WTC11 (cell line): ENCODE results near the gene CFAP20DC. TPM values are rescaled to one million over a fixed set of nuclear protein-coding genes. Genes with fewer than 3 reads are reported as not detected.
"Not testable (repeated sequence)": the region's sequence is repeated elsewhere in the genome, so short reads cannot be mapped to it uniquely, and the experiment has no call there.

Source experiments
- ATAC-seq: fragments of 200-7000 bp; cut with Tn5 transposase; 2 replicates; pipeline ENCODE4 v1.10.0; 2021; ENCODE audit warnings: mild to moderate bottlenecking, moderate library complexity
- CTCF ChIA-PET: fragments of 300-600 bp; sonication (Branson Sonifier 250); formaldehyde crosslinking; loops from one replicate; lab custom pipeline; 2021; ENCODE audit warnings: antibody characterized with exemption; lab: Charles Lee
- POLR2A ChIA-PET: fragments of 350-600 bp; sonication (Branson Sonifier 250); formaldehyde crosslinking; loops from one replicate; lab custom pipeline; 2021; ENCODE audit warnings: antibody characterized with exemption; lab: Charles Lee
- DNase-seq: peaks from one replicate; pipeline ENCODE4 v3.0.0; 2021; ENCODE audit warnings: low spot score
- H3K27ac Mint-ChIP-seq: 2 replicates; pipeline ENCODE4 v1.8.0; 2021; ENCODE audit warnings: mixed read lengths
- H3K27me3 Mint-ChIP-seq: 2 replicates; pipeline ENCODE4 v1.8.0; 2021; ENCODE audit warnings: low read depth, mild to moderate bottlenecking, moderate library complexity, mixed read lengths
- H3K36me3 Mint-ChIP-seq: 2 replicates; pipeline ENCODE4 v1.8.0; 2021; ENCODE audit warnings: mixed read lengths
- H3K4me1 Mint-ChIP-seq: 2 replicates; pipeline ENCODE4 v1.8.0; 2022; ENCODE audit warnings: mixed read lengths
- H3K4me3 Mint-ChIP-seq: 2 replicates; pipeline ENCODE4 v1.8.0; 2021; ENCODE audit warnings: mild to moderate bottlenecking, moderate library complexity, mixed read lengths
- H3K9me3 Mint-ChIP-seq: 2 replicates; pipeline ENCODE4 v1.8.0; 2021; ENCODE audit warnings: mixed read lengths
- E2F1 ChIP-seq: sonication (generic); formaldehyde crosslinking; IDR thresholded peaks from 2 replicates; pipeline ENCODE4 v1.8.0; 2022; ENCODE audit warnings: mild to moderate bottlenecking, missing genetic modification reagents
- EMX1 ChIP-seq: fragments of 250-450 bp; sonication (Bioruptor Pico); IDR thresholded peaks from 2 replicates; pipeline ENCODE4 v1.8.0; 2021; ENCODE audit warnings: mild to moderate bottlenecking
- ESRRA ChIP-seq: sonication (generic); formaldehyde crosslinking; IDR thresholded peaks from 2 replicates; pipeline ENCODE4 v1.8.1; 2022; ENCODE audit warnings: mild to moderate bottlenecking, missing genetic modification reagents, borderline replicate concordance
- FOXK1 ChIP-seq: sonication (generic); formaldehyde crosslinking; IDR thresholded peaks from 2 replicates; pipeline ENCODE4 v1.8.0; 2022; ENCODE audit warnings: mild to moderate bottlenecking, moderate library complexity, missing genetic modification reagents
- JUN ChIP-seq: sonication (generic); formaldehyde crosslinking; IDR thresholded peaks from 2 replicates; pipeline ENCODE4 v1.8.0; 2023; ENCODE audit warnings: mild to moderate bottlenecking, missing genetic modification reagents
- KAT7 ChIP-seq: sonication (generic); formaldehyde crosslinking; IDR thresholded peaks from 2 replicates; pipeline ENCODE4 v1.8.1; 2023; ENCODE audit warnings: missing genetic modification reagents, mild to moderate bottlenecking, borderline replicate concordance
- NR3C1 ChIP-seq: sonication (generic); formaldehyde crosslinking; conservative IDR thresholded peaks from 2 replicates; pipeline ENCODE4 v1.8.1; 2023; ENCODE audit warnings: low read depth, mild to moderate bottlenecking, missing genetic modification reagents
- SMAD3 ChIP-seq: sonication (generic); formaldehyde crosslinking; IDR thresholded peaks from 2 replicates; pipeline ENCODE4 v1.8.0; 2022; ENCODE audit warnings: missing genetic modification reagents, mild to moderate bottlenecking, borderline replicate concordance
- TCF7 ChIP-seq: sonication (generic); formaldehyde crosslinking; IDR thresholded peaks from 2 replicates; pipeline ENCODE4 v1.8.0; 2022; ENCODE audit warnings: mild to moderate bottlenecking, low read depth, missing genetic modification reagents, moderate library complexity
- ZNF121 ChIP-seq: sonication (generic); formaldehyde crosslinking; IDR thresholded peaks from 2 replicates; pipeline ENCODE4 v1.8.0; 2023; ENCODE audit warnings: missing genetic modification reagents
- ZNF425 ChIP-seq: fragments of 250-450 bp; sonication (Bioruptor Pico); conservative IDR thresholded peaks from 2 replicates; pipeline ENCODE4 v1.9.0; 2021; ENCODE audit warnings: mild to moderate bottlenecking
- total RNA-seq: library from RNA; stranded (reverse); gene quantifications from 3 replicates; pipeline ENCODE4 v1.2.3, GENCODE V29; 2021
- TF ChIP-seq, protein P1 (sequence below): fragments of 200-600 bp; IDR thresholded peaks from 2 replicates; pipeline ENCODE4 v1.8.0; 2022; ENCODE audit warnings: antibody characterized with exemption
- TF ChIP-seq, protein P2 (sequence below): sonication (generic); formaldehyde crosslinking; IDR thresholded peaks from 2 replicates; pipeline ENCODE4 v1.8.1; 2023; ENCODE audit warnings: mild to moderate bottlenecking, missing genetic modification reagents

Gene CFAP20DC
- total RNA-seq, 1 experiment from 2014 or later: 4.9 TPM

GRCh38 chr3:58824777-58825176, 225.0 kb downstream of the CFAP20DC start:
- no peak overlapping the region for H3K27ac Mint-ChIP-seq
- ChIA-PET CTCF (interaction anchor here (0.6 to 2.2 kb wide), 19 partner anchors 8 to 893 kb away, joined by 3 to 14 read pairs (median 3); no protein-coding TSS in a partner anchor), POLR2A (interaction anchor here (0.7 kb wide), 1 partner anchor 85 kb away, joined by 4 read pairs; no protein-coding TSS in a partner anchor)
- DNase-seq: no peak
- no peaks in the 10 kb centered on the region for H3K27me3 Mint-ChIP-seq
- no peak for TF ChIP-seq ZNF121 (CRISPR knock-in tag)
- TF ChIP-seq NR3C1: no peak
- TF ChIP-seq TCF7 (CRISPR knock-in tag): no peak
- TF ChIP-seq KAT7 (CRISPR knock-in tag): no peak
- no peak for TF ChIP-seq E2F1 (CRISPR knock-in tag)
- no peak for TF ChIP-seq ESRRA (CRISPR knock-in tag)
- no peak for TF ChIP-seq ZNF425 (CRISPR knock-in tag)
- no peak for ATAC-seq
- H3K9me3 Mint-ChIP-seq: no peaks in the 10 kb centered on the region
- no peak overlapping the region for H3K4me3 Mint-ChIP-seq
- peaks cover 11% of the 10 kb centered on the region for H3K36me3 Mint-ChIP-seq
- H3K4me1 Mint-ChIP-seq: peaks cover 10% of the 10 kb centered on the region

GRCh38 chr3:58824285-58824684, 225.5 kb downstream of the CFAP20DC start:
- Mint-ChIP-seq H3K4me1 (peaks cover 10% of the 10 kb centered on the region), H3K36me3 (peaks cover 6% of the 10 kb centered on the region), H3K9me3 (no peaks in the 10 kb centered on the region), H3K4me3 (no peak overlapping the region), H3K27me3 (no peaks in the 10 kb centered on the region), H3K27ac (no peak overlapping the region)
- CTCF ChIA-PET: interaction anchor here (0.6 to 2.2 kb wide), 19 partner anchors 8 to 893 kb away, joined by 3 to 14 read pairs (median 3); no protein-coding TSS in a partner anchor
- TF ChIP-seq ZNF425 (CRISPR knock-in tag): no peak
- TF ChIP-seq, protein P1, sequence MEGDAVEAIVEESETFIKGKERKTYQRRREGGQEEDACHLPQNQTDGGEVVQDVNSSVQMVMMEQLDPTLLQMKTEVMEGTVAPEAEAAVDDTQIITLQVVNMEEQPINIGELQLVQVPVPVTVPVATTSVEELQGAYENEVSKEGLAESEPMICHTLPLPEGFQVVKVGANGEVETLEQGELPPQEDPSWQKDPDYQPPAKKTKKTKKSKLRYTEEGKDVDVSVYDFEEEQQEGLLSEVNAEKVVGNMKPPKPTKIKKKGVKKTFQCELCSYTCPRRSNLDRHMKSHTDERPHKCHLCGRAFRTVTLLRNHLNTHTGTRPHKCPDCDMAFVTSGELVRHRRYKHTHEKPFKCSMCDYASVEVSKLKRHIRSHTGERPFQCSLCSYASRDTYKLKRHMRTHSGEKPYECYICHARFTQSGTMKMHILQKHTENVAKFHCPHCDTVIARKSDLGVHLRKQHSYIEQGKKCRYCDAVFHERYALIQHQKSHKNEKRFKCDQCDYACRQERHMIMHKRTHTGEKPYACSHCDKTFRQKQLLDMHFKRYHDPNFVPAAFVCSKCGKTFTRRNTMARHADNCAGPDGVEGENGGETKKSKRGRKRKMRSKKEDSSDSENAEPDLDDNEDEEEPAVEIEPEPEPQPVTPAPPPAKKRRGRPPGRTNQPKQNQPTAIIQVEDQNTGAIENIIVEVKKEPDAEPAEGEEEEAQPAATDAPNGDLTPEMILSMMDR: peak; percentile 36; the same call in 1 of the 2 replicates
- POLR2A ChIA-PET: no interaction called here
- ATAC-seq: peak; percentile 76
- DNase-seq: peak; percentile 77

- ATAC-seq, H3K27me3 Mint-ChIP-seq, CTCF ChIA-PET, H3K4me3 Mint-ChIP-seq, H3K27ac Mint-ChIP-seq, DNase-seq, POLR2A ChIA-PET, H3K4me1 Mint-ChIP-seq: not testable (repeated sequence)
- Mint-ChIP-seq H3K36me3 (peaks cover 32% of the 10 kb centered on the region), H3K9me3 (peaks cover 37% of the 10 kb centered on the region)
These were observed 243.1 kb downstream of the CFAP20DC start for GRCh38 chr3:58806551-58807244.

DNA sequence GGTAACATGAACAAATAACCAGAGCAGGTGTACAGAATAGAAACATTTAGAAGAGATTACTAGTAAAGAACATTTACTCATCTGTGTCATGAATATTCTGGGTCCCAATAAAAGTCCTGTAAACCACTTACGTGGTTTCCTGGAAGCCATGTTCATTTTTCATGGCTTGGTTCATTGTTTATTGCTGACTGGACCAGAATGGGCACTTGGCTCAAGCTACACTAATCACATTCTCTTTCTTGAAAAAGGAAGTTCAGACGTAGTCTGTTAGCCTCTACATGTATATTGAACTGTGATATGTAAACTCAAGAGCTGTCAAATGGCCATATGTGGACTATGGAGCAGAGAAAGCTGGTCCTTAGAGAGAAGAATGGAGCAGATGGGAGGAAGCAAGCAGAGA, 244.9 kb downstream of the CFAP20DC start:
- DNase-seq (no peak), ATAC-seq (no peak)
- Mint-ChIP-seq H3K9me3 (peaks cover 33% of the 10 kb centered on the region), H3K27ac (no peak overlapping the region), H3K4me1 (0 out of 2 replicates have a peak, but pooled peaks cover 2% of the 10 kb centered on the region), H3K36me3 (peaks cover 26% of the 10 kb centered on the region), H3K4me3 (no peak overlapping the region), H3K27me3 (no peaks in the 10 kb centered on the region)
- TF ChIP-seq SMAD3 (no peak), EMX1 (CRISPR knock-in tag) (no peak), JUN (no peak), FOXK1 (CRISPR knock-in tag) (no peak)
- TF ChIP-seq, protein P2, sequence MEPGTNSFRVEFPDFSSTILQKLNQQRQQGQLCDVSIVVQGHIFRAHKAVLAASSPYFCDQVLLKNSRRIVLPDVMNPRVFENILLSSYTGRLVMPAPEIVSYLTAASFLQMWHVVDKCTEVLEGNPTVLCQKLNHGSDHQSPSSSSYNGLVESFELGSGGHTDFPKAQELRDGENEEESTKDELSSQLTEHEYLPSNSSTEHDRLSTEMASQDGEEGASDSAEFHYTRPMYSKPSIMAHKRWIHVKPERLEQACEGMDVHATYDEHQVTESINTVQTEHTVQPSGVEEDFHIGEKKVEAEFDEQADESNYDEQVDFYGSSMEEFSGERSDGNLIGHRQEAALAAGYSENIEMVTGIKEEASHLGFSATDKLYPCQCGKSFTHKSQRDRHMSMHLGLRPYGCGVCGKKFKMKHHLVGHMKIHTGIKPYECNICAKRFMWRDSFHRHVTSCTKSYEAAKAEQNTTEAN: no peak
- ChIA-PET CTCF (no interaction called here), POLR2A (no interaction called here)
